Measurements from ENCODE around the gene MC5R.

Gene MC5R

GRCh38 chr18:13804305-13804704, 19.6 kb upstream of the MC5R start:
- TF ChIP-seq CTCF (conservative IDR thresholded peaks at IDR 0.05; ENCODE audit: low read length), result no peak
- TF ChIP-seq EZH2phosphoT487 (IDR thresholded peaks at IDR 0.05; ENCODE audit: borderline replicate concordance), result no peak
- H4K20me1 ChIP-seq (ENCODE audit: insufficient read depth, low read length, poor library complexity, severe bottlenecking), result no peaks in the 10 kb centered on the region
- no peak overlapping the region for H2AFZ ChIP-seq (ENCODE audit: low read length)
- no peak overlapping the region for H3K4me3 ChIP-seq (ENCODE audit: low read length, poor library complexity, severe bottlenecking)
- no peaks in the 10 kb centered on the region for H3K27me3 ChIP-seq (ENCODE audit: insufficient read depth, low read length, poor library complexity, severe bottlenecking)
- H3K4me2 ChIP-seq (ENCODE audit: low read depth, low read length, poor library complexity, severe bottlenecking), result no peak overlapping the region
- no peak overlapping the region for H3K9ac ChIP-seq (ENCODE audit: low read depth, low read length, poor library complexity, severe bottlenecking)
- H3K9me2 ChIP-seq (replicated peaks; ENCODE audit: low read depth, low read length), result no peaks in the 10 kb centered on the region
- no peaks in the 10 kb centered on the region for H3K79me2 ChIP-seq (ENCODE audit: insufficient read depth, low read length)
- H3K36me3 ChIP-seq (ENCODE audit: insufficient read depth, low read length), result no peaks in the 10 kb centered on the region
- no peaks in the 10 kb centered on the region for H3F3A ChIP-seq (ENCODE audit: low read depth)
- H3K9me3 ChIP-seq (ENCODE audit: insufficient read depth, low read depth, low read length), result no peaks in the 10 kb centered on the region
- H3K4me1 ChIP-seq (ENCODE audit: insufficient read depth, low read length, poor library complexity, severe bottlenecking), result no peaks in the 10 kb centered on the region

GRCh38 chr18:13808294-13809042, 15.5 kb upstream of the MC5R start:
- no peaks in the 10 kb centered on the region for H3K9me3 ChIP-seq (ENCODE audit: insufficient read depth, low read depth, low read length)
- no peak for TF ChIP-seq CTCF (conservative IDR thresholded peaks at IDR 0.05; ENCODE audit: low read length)
- no peak for TF ChIP-seq EZH2phosphoT487 (IDR thresholded peaks at IDR 0.05; ENCODE audit: borderline replicate concordance)
- H2AFZ ChIP-seq (ENCODE audit: low read length), result no peak overlapping the region
- no peaks in the 10 kb centered on the region for H3K36me3 ChIP-seq (ENCODE audit: insufficient read depth, low read length)
- H3K79me2 ChIP-seq (ENCODE audit: insufficient read depth, low read length), result no peaks in the 10 kb centered on the region
- no peak overlapping the region for H3K4me2 ChIP-seq (ENCODE audit: low read depth, low read length, poor library complexity, severe bottlenecking)
- no peaks in the 10 kb centered on the region for H3K27me3 ChIP-seq (ENCODE audit: insufficient read depth, low read length, poor library complexity, severe bottlenecking)
- H3K4me1 ChIP-seq (ENCODE audit: insufficient read depth, low read length, poor library complexity, severe bottlenecking), result no peaks in the 10 kb centered on the region
- no peaks in the 10 kb centered on the region for H4K20me1 ChIP-seq (ENCODE audit: insufficient read depth, low read length, poor library complexity, severe bottlenecking)
- H3F3A ChIP-seq (ENCODE audit: low read depth), result no peaks in the 10 kb centered on the region
- H3K9ac ChIP-seq (ENCODE audit: low read depth, low read length, poor library complexity, severe bottlenecking), result no peak overlapping the region
- H3K9me2 ChIP-seq (replicated peaks; ENCODE audit: low read depth, low read length), result no peaks in the 10 kb centered on the region
- no peak overlapping the region for H3K4me3 ChIP-seq (ENCODE audit: low read length, poor library complexity, severe bottlenecking)

- Histone ChIP-seq H4K20me1 (ENCODE audit: insufficient read depth, low read length, poor library complexity, severe bottlenecking) (no peaks in the 10 kb centered on the region), H3K4me2 (ENCODE audit: low read depth, low read length, poor library complexity, severe bottlenecking) (no peak overlapping the region), H2AFZ (ENCODE audit: low read length) (no peak overlapping the region)
These were observed 14.9 kb upstream of the MC5R start for GRCh38 chr18:13809043-13809430.

More at GRCh38 chr18:13809043-13809430, 14.9 kb upstream of the MC5R start:
- no peak for TF ChIP-seq CTCF (conservative IDR thresholded peaks at IDR 0.05; ENCODE audit: low read length)
- no peak for TF ChIP-seq EZH2phosphoT487 (IDR thresholded peaks at IDR 0.05; ENCODE audit: borderline replicate concordance)
- Histone ChIP-seq H3K36me3 (ENCODE audit: insufficient read depth, low read length) (no peaks in the 10 kb centered on the region), H3K9me2 (replicated peaks; ENCODE audit: low read depth, low read length) (no peaks in the 10 kb centered on the region), H3K9ac (ENCODE audit: low read depth, low read length, poor library complexity, severe bottlenecking) (no peak overlapping the region), H3K4me1 (ENCODE audit: insufficient read depth, low read length, poor library complexity, severe bottlenecking) (no peaks in the 10 kb centered on the region), H3K79me2 (ENCODE audit: insufficient read depth, low read length) (no peaks in the 10 kb centered on the region), H3F3A (ENCODE audit: low read depth) (no peaks in the 10 kb centered on the region), H3K27me3 (ENCODE audit: insufficient read depth, low read length, poor library complexity, severe bottlenecking) (no peaks in the 10 kb centered on the region), H3K9me3 (ENCODE audit: insufficient read depth, low read depth, low read length) (no peaks in the 10 kb centered on the region), H3K4me3 (ENCODE audit: low read length, poor library complexity, severe bottlenecking) (no peak overlapping the region)
